Skeletal muscle cell (primary cell): ENCODE measurements around the gene IGLON5.

ENCODE experiments used
- DNase-seq: peaks from one replicate; pipeline ENCODE4 v3.0.0-alpha.2; 2010; ENCODE audit warnings: low read depth
- H3K4me3 ChIP-seq: 2 replicates; pipeline ENCODE4 v1.5.1; 2011; ENCODE audit warnings: low read depth, mild to moderate bottlenecking, control low read depth, low read length, moderate library complexity

The IGLON5 gene

DNA sequence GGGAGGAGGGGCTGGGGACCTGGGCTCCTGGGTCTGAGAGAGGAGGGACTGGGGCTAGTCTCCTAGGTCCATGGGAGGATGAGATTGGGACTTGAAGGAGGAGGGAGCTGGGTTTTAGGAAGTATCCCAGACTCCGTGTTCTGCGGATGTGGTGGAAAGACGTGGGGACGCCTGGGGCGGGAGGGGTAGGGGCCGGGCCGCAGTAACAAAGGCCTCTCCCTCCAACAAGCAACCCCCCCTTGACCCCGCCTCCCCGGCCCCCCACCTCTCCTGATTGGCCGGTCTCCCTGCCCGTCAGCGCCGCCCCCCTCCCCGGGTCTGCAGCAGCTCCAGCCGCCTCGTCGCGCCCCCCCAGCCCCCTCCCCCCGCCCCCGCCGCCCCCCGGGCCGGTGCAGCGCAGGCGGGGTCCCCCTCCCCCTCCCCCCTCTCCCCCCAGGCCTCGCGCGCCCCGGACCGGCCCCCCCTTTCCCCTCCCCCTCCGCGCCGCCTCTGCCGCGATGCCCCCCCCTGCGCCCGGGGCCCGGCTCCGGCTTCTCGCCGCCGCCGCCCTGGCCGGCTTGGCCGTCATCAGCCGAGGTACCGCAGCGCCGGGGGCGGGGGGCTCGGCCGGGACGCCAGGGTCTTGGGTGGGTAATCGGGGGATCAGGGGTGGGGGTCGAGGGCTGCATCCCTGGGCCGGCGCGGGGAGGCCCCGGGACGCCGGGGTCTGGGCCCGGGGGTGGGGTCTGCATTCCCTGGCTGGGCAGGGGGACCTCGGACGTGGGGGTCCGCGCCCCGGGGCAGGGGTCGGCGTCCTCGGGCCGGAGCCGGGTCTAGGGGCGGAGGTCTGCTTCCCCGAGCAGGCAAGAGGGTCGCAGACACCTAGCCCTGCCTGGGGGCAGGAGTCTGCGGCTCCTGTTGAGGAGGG lies at the start of gene IGLON5:
Gene IGLON5, plus strand, starts transcription at position 294 of the 907 bp plus-strand sequence. Its CDS starts 204 bp downstream, at position 498.
- no peak within 1 kb of the TSS for H3K4me3 ChIP-seq
- no peak for DNase-seq

DNA sequence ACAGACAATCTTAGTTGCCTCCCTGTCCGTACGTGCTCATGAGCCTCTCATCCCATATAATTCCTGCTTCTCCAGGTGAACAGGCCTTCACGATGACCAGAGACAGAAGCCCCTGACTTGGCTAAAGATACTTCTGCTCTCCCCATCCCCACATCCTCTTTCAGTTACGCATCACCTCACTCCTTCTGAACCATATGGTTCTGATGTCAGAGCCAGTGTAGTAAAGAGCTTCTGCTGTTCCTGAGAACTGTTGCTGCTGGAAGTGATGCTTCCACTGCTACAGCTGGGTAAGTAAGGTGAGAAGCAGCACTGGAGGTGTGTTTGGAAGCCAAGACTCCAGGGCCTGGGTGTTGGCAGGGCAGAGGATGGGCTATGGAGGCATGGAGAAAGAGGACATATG lies 47.6 kb upstream of the IGLON5 start:
- no peak for DNase-seq
- no peak overlapping the region for H3K4me3 ChIP-seq

DNA sequence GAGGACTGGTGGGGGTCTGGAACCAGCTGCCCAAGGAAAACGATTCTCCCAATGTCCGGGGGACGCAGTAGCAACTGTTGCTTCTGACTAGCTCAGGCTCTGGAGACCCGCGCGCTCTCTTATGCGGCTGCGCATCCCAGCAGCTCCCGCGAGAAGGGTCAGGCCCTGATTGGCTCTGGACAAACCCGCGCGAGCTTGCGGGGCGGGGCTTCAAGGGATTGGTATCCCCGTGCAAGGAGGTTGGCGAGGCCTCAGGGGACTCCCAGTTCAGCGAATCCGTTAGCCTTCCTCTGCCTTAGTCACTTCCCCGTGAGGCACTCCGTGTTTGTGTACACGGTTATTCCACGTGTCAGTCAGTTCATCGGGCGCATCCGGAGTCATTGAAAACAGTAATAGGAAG lies 40.4 kb upstream of the IGLON5 start:
- H3K4me3 ChIP-seq = no peak overlapping the region
- DNase-seq = no peak

DNA sequence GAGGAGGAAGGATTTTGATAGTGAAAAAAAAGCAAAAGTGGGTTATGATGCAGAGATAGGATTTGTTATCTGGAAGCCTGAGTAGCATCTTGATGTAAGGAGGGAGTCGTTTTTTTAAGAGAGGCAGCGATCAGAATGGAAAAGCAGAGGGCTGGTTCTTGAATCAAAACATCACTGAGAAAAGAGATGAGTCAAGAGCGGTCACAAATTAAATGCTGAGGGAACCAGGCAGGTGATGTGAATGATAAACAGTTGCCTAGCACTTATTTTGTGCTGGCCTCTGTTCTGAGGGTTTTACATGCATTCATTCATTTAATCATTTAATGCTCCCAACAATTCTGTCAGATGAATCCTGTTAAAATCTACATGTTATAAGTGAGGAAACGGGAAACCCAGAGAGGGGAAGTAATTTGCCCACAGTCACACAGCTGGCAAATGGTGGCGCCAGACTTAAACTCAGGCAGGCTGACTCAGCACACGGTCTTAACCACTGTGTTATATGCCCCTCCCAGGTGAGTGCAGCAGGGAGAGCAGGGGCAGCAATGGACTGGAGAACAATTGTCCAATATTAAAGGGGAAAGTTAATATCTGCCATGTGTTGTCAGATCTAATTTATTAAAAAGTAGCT lies 39.1 kb upstream of the IGLON5 start:
- no peak overlapping the region for H3K4me3 ChIP-seq
- DNase-seq = no peak

DNA sequence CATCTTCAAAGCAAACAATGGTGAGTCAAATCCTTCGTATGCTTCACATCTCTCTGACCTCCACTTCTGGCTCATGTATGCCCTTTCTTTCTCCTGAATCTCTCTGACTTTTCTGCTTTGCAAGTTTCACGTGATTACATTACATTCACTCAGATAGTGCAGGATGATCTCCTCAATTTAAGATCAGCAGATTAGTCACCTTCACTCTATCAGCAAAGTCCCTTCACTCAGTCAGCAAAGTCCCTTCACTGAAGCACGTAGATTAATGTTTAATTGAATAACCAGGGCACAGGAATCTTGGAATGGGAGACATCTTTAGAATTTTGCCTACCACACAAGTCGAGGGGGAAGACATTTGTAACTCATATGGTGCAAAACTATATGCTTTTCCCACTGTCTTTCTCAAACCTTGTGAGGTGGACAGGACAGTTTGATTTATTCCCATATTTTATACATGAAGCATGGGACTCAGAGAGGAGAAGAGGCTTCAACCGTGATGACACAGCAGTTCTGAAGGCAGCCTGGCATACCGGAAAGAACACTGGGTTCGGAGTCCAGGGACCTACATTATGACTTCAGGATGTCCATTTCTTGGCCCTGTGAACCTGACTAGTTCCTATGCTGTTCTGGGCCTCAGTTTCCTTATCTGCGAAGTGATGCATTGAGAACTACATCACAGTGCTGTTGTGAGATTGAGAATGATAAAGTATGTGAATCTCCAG lies 37.2 kb upstream of the IGLON5 start:
- no peak for DNase-seq

DNA sequence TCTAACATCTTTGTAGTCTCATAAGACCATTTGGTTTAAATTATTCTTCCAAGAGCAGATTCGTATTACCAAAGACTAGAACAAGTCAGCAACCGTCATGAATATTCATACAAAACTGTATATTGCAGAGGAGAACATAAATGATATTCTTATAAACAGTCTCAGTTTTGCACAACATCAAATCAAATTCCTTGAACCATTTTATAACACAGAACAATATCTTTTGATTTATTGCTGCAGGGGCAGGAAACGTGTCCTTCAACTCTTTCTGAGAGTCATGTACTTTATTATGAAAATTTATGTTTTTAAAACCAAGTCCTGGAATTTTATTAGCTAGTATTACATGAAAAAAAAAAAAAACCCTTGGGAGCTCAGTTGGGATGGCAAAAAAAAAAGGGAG lies 34.3 kb upstream of the IGLON5 start:
- DNase-seq = no peak
- no peak overlapping the region for H3K4me3 ChIP-seq

More for the DNA sequence above, 37.2 kb upstream of the IGLON5 start:
- no peak overlapping the region for H3K4me3 ChIP-seq

DNA sequence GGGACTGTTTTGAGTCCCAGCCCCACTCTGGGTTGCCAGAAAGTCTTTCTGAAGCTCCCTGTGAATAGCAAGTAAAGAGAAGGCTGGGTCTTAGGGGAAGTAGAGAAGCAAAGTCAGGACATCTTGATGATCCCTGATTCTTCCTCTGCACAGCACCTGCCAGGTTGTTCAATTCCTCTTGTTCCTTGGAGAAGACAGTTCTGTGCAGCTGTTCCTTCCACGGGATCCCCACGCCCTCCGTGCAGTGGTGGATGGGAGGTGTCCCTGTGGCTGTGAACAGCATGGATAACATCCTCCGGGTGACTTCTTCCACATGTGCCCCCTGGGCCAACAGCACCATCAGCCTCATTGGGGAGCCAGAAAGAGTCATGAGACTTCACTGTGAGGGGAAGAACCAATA lies 29.1 kb upstream of the IGLON5 start:
- no peak for DNase-seq
- H3K4me3 ChIP-seq = no peak overlapping the region

DNA sequence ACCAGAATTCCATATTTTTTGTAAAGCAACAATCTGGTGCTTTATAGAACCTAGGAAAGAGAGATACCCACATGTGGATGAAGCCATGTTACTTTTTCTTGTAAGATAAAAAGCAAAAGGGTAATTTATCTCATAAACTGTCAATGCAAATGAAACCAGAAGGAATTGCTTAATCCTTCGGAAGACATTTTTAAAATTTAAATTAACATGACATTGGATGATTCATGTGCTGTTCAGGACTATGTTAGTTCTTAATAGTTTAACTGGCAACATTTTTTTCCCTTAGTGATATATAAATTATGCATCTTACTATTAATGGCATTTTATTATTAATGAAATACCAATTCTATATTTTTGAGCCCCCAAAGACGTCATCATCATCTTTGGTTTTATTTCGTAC lies 25.8 kb upstream of the IGLON5 start:
- no peak overlapping the region for H3K4me3 ChIP-seq
- DNase-seq = no peak

DNA sequence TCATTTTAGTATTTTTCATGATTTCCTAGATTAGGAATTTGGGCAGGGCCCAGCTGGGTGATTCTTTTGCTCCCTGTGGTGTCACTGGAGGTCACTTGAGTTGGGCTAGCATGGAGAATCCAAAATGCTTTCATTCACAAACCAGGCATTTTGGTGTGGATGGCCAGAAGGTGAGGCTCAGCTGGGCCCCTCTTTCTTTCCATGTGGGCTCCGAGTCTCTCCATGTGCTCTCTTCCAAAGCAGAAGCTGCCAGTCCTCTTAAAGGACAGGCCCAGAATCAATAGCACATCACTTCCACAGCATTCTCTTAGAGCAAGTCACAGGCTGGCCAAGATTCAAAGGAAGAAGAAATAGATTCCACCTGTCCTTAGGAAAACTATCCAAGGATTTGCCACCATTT lies 21.8 kb upstream of the IGLON5 start:
- no peak overlapping the region for H3K4me3 ChIP-seq
- no peak for DNase-seq

DNA sequence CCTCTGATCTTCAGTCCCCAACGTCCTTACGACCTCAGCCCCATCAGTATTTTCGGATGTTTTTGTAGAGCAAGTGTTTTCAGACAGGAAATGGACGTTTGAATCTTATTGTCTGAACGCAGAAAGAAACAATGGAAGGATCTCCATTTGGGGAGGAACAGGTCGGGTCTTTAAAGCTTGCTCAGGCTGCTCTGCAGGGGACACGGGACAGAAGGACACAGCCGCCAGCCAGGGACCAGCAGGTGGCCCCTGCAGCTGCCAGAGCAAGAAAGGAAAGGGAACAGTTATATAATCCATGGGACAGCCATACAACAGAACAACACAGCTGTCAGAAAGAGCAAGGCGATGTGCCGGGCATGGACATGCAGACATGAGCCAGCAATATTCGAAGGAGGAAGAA lies 18.5 kb upstream of the IGLON5 start:
- DNase-seq = no peak
- no peak overlapping the region for H3K4me3 ChIP-seq

DNA sequence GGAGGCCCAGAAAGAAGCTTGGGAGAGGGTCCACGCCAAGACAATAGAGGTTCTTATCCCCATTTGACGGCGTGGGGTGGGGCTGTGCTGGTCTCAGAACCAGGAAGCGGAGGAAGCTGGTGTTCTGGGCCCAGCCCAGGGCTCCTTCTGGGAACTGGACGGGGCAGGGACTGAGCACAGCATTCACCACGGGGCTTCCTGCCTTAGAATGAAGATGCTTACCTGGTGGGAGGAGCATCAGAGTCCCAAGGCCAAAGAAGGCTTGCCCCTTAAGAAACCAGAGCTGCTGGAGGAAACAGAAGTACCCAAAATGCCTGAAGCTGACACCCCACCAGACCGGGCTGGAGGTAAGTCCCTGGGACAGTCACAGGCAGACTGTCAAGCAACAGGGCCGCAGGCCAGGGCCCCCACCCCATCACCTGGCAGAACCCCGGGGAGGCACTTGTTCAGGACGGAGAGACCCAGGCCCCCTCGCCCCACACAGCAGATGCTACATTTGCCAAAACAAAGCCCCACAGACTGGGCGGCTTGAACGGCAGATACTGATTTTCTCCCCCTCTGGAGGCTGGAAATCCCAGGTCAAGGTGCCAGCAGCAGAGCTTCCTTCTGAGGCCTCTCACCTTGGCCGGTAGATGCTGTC lies 17.8 kb upstream of the IGLON5 start:
- DNase-seq = no peak
- H3K4me3 ChIP-seq = no peak overlapping the region

DNA sequence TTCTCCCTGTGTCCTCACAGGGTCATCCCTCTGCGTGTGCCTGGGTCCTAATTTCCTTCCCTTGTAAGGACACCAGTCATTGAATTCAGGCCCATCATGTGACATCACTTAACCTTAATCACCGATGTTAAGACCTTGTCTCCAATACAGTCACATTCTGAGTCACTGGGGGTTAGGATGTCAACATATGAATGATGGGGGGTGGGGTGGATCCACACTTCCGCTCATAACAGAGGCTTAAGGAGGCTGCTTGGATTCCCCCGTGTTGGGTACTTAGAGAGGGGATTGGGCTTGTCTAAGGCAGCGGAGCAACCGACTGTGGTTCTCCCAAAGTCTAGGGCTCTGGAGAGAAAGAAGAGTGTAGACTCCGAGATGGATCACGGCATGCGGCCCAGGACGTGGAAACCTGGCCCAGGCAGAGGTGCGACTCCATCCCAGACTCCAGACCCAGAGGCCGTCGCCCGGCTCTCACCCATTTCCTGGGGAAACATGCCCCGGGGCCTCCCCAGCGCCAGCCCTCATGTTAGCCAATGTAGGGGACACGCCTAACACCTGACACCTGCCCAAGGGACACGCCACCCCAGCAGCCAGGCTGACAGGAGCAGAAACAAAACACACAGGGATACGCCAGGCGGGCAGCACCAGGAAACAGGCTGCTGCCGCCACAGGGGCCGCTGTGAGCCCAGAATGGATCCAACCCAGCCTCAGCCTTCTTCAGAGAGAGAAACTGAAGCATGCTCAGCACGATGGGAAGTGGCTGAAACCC lies 17.1 kb upstream of the IGLON5 start:
- no peak for DNase-seq
- H3K4me3 ChIP-seq = no peak overlapping the region

DNA sequence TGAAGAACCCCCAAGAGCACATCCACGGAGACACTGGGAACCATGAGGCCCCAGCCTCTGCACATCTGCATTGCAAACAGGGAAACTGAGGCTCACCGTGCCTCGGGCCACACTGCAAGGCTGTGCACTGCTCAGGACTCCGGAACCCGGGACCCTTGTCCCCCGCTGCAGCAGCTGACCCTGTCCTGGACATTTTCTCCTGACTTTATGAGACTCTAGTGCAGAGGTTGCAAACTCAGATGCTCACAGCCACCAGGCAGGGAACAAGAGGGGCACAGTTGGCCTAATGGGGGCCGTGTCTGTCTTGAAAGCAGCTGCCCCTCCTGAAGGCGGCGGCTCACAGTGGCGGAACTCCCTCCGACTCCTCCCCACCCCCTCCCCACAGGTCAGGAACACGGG lies 16.5 kb upstream of the IGLON5 start:
- DNase-seq = no peak
- no peak overlapping the region for H3K4me3 ChIP-seq

DNA sequence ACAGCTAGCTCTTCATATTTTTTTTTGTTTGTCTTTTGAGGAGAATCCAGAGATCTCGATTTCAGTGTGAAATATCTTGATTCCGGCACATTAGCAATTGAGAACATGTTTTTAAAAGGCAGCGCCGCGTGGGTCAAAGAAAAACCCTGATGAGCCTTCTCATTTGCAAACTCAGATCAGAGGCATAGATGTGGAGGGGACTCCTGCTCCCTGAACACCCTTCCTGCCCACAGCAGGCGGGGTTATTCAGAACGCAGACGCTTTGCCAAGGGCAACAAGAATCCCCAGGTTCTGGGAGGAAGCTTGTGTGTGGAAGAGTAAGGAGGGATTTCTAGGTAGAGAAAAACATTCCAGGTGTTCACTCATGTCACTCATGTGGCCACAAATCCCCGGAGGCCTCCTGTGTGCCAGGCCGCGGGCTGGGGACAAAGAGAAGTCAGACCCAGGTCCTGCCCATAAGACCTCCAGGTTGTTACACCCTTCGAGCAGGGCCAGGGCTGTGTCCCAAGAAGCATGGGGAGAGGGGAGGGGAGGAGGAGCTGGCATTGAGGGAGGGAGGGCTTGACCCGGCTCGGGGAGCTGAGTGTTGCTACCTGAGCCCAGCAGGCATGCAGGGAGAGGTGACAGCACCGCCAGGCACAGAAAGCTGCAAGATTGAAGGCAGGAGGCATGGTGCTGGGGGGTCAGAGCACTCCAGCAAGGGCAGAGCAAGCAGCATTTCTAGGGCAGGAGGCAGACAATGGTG lies 15.9 kb upstream of the IGLON5 start:
- no peak for DNase-seq
- H3K4me3 ChIP-seq = no peak overlapping the region

DNA sequence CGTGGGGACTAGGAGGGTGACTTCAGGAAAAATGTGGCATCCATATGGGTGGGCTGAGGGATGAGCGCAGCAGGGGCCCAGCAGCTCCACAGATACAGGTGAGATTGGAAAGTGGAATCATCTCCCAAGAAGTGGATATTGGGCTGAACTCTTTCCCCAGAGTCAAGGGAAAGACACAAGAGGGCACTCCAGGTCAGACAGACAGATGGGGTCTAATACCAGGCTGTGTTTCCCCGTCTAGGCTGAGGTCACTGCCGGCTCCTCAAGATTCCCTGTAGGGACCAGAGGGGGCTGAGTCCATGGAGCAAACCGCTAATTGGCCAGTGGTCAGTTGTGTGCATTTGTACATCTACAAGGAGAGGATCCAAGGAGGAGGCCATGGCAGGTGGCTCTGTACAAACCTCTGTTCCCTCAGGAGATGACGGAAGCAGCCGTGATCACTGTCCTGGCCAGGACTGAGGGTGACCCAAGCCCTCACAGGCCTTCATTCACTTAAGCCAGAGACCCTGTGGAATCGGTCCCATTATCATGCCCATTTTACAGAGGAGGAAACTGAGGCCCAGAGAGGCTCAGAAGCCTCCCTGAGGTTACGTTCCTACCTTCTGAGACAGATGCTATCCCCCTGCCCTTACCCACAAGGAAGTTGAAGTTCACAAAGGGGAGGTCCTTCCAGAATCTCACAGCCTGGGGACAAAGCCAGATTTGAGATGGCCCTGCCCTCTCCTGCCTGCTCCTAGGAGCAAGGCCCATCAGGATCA lies 14.9 kb upstream of the IGLON5 start:
- H3K4me3 ChIP-seq = no peak overlapping the region
- DNase-seq = no peak

DNA sequence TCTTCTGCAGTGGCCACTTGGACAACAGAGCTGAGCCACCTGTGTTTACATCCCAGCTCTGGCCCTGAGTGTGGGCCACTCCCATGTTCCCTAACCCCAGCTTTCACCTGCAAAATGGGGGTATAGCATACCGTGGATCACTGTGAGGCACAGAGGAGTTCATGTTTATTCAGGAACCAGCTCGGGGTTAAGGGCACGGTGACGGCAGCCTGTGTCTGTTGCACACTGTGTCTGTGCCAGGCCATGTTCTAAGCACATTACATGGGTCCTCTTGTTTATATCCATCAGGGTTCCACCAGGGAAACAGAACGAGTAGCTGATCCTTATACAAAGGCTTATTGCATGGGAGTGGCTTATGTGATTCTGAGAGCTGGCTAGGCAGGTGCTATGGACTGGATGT lies 14.0 kb upstream of the IGLON5 start:
- H3K4me3 ChIP-seq = no peak overlapping the region

DNA sequence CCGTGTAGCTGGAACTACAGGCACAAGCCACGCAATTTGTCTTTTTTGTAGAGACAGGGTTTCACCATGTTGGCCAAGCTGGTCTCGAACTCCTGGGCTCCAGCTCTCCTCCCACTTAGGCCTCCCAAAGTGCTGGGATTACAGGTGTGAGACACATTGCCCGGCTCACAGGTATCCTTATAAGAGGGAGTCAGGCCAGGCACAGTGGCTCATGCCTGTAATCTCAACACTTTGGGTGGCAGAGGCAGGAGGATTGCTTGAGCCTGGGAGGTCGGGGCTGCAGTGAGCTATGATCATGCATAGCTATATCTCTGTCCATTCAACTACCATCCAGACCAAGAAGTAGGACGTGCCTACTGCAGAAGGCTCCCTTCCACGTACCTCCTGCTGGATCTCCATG lies 10.2 kb upstream of the IGLON5 start:
- H3K4me3 ChIP-seq = no peak overlapping the region
- no peak for DNase-seq

More for the DNA sequence above, 14.0 kb upstream of the IGLON5 start:
- DNase-seq = no peak

DNA sequence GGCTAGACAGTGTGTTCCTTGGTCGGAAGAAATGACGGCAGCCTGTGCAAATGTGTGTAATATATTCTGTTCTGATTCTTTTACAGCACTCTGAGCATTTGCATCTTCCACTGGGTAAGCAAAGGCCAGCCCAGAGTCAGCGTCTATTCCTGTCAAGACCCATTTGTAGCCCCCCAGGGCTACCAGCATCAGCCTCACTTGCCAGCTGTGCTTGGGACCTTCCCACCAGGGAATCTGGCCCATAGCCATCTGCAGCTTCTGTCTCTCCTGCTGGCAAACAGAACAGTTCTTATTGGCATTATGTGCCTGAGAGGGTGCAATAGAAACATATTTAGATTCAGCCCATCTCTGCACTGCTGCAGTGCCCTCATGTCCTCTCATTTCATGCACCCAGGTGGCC lies 6.0 kb upstream of the IGLON5 start:
- H3K4me3 ChIP-seq = no peak overlapping the region
- DNase-seq = no peak
